PFSK-1 (cell line): ENCODE measurements around the gene MRPS7.

Experiments
- FOXP2 ChIP-seq: optimal IDR thresholded peaks from 2 replicates; pipeline ENCODE3; 2011; ENCODE audit warnings: borderline replicate concordance, control low read depth, inconsistent platforms; ENCODE audit not compliant: insufficient read depth; ENCODE audit errors: extremely low read length, extremely low read depth
- POLR2AphosphoS5 ChIP-seq: IDR thresholded peaks from 2 replicates; pipeline ENCODE4 v1.6.1; 2012; ENCODE audit warnings: low read depth, mild to moderate bottlenecking, control low read depth, low read length, moderate library complexity
- REST ChIP-seq, 2 experiments: IDR thresholded peaks; 2 replicates each; pipeline versions ENCODE4 v1.6.1 to v1.8.0; 2011 to 2012; ENCODE audit warnings: low read depth in 2 of 2, low read length in 2 of 2, control low read depth in 1 of 2, inconsistent platforms in 1 of 2, mild to moderate bottlenecking in 1 of 2, moderate library complexity in 1 of 2; ENCODE audit not compliant: insufficient read depth in 1 of 2
- SIN3A ChIP-seq: IDR thresholded peaks from 2 replicates; pipeline ENCODE4 v1.6.1; 2012; ENCODE audit warnings: mild to moderate bottlenecking, low read length, moderate library complexity, borderline replicate concordance; ENCODE audit not compliant: insufficient read depth
- TAF1 ChIP-seq: IDR thresholded peaks from 2 replicates; pipeline ENCODE4 v1.6.1; 2012; ENCODE audit warnings: low read length, control low read depth, borderline replicate concordance; ENCODE audit not compliant: insufficient read depth

Gene MRPS7

GRCh38 chr17:75270218-75270965, 8.7 kb downstream of the MRPS7 start:
- TF ChIP-seq TAF1 (0 out of 2 replicates have a peak, but pooled peaks have one; percentile 10), REST (IDR thresholded peaks at IDR 0.05; ENCODE audit: insufficient read depth in 1 of 2, low read depth in 2 of 2, low read length in 2 of 2) (0 out of 4 replicates have a peak, but pooled peaks of 1 of the 2 experiments have one; percentile 18), POLR2AphosphoS5 (peak; percentile 52), FOXP2 (no peak)

GRCh38 chr17:75270966-75271232, 9.2 kb downstream of the MRPS7 start, which contains the start of gene MIF4GD:
Gene MIF4GD, minus strand, starts transcription at chr17:75271231. Its CDS starts 1,036 bp downstream, at chr17:75270195.
- TF ChIP-seq SIN3A (no peak), TAF1 (peak; percentile 40; the same call in 1 of the 2 replicates)

GRCh38 chr17:75271233-75271954, 9.7 kb downstream of the MRPS7 start:
- TF ChIP-seq REST (IDR thresholded peaks at IDR 0.05; ENCODE audit: insufficient read depth in 1 of 2, low read depth in 2 of 2, low read length in 2 of 2) (0 out of 4 replicates have a peak, but pooled peaks of 1 of the 2 experiments have one; percentile 14), SIN3A (0 out of 2 replicates have a peak, but pooled peaks have one; percentile 43), FOXP2 (peak; percentile 59), POLR2AphosphoS5 (peak; percentile 25), TAF1 (no peak)

GRCh38 chr17:75271955-75272847, 10.5 kb downstream of the MRPS7 start:
- TF ChIP-seq REST (IDR thresholded peaks at IDR 0.05; ENCODE audit: insufficient read depth in 1 of 2, low read depth in 2 of 2, low read length in 2 of 2): no peak
- no peak for TF ChIP-seq SIN3A
- TF ChIP-seq FOXP2: no peak
- no peak for TF ChIP-seq TAF1
- no peak; the same call in 1 of the 2 replicates for TF ChIP-seq POLR2AphosphoS5

GRCh38 chr17:75272848-75273184, 11.1 kb downstream of the MRPS7 start:
- no peak for TF ChIP-seq FOXP2
- TF ChIP-seq SIN3A: no peak
- TF ChIP-seq TAF1: no peak
- TF ChIP-seq POLR2AphosphoS5: no peak
- no peak for TF ChIP-seq REST (IDR thresholded peaks at IDR 0.05; ENCODE audit: insufficient read depth in 1 of 2, low read depth in 2 of 2, low read length in 2 of 2)
